Adrenal gland (tissue), 12 donors: ENCODE measurements around the gene BLM. TPM values are rescaled to one million over a fixed set of nuclear protein-coding genes. Genes with fewer than 3 reads are reported as not detected.

ENCODE experiments used
- DNase-seq, 7 donors: peaks; one replicate each; pipeline ENCODE4 v3.0.0-alpha.2; 2019 to 2020
- H3K27ac ChIP-seq, 5 donors: fragments of 200-600 bp; sonication (generic) in 4 of 5; 1 replicate in 3 of 5; 2 replicates in 2 of 5; pipeline versions ENCODE4 v1.5.1 to v1.8.0; 2016 to 2020; ENCODE audit warnings: mild to moderate bottlenecking in 1 of 5
- H3K27me3 ChIP-seq: fragments of 200-600 bp; 2 replicates; pipeline ENCODE4 v1.8.0; 2021
- H3K36me3 ChIP-seq, 2 donors: fragments of 200-600 bp; replicated peaks in 1 of 2; 1 replicate in 1 of 2; 2 replicates in 1 of 2; pipeline versions ENCODE4 v1.5.1 to v1.8.0; 2018 to 2022
- H3K4me1 ChIP-seq, 2 donors: fragments of 200-600 bp; replicated peaks in 1 of 2; 1 replicate in 1 of 2; 2 replicates in 1 of 2; pipeline versions ENCODE4 v1.5.1 to v1.8.0; 2018 to 2021
- H3K4me3 ChIP-seq, 4 donors: fragments of 200-600 bp; sonication (generic) in 3 of 4; one replicate each; pipeline ENCODE4 v1.5.1; 2016 to 2018
- H3K9me3 ChIP-seq, 3 donors: fragments of 200-600 bp; sonication (generic) in 1 of 3; replicated peaks in 1 of 3; 1 replicate in 2 of 3; 2 replicates in 1 of 3; pipeline versions ENCODE4 v1.5.1 to v1.8.0; 2016 to 2021
- CTCF ChIP-seq, 6 experiments: fragments of 450-650 bp in 4 of 6; fragments of 200-600 bp in 2 of 6; sonication (generic) in 1 of 6; IDR thresholded peaks; 1 replicate in 5 of 6; 2 replicates in 1 of 6; pipeline versions ENCODE4 v1.5.1 to v1.8.0; 2016 to 2021; ENCODE audit warnings: antibody characterized with exemption in 6 of 6, mild to moderate bottlenecking in 2 of 6, moderate library complexity in 1 of 6
- POLR2A ChIP-seq, 2 donors: fragments of 450-650 bp; IDR thresholded peaks; one replicate each; pipeline ENCODE4 v1.6.1; 2017; ENCODE audit warnings: antibody characterized with exemption in 2 of 2, mild to moderate bottlenecking in 2 of 2, moderate library complexity in 1 of 2
- whole genome bisulfite sequencing, 4 donors: extraction: QIAGEN DNeasy Blood & Tissue Kit in 2 of 4; methylation state at CpG; one replicate each; pipeline versions ENCODE4 v1.1.5 to v1.1.7; 2013 to 2017; 5-methylcytosine and 5-hydroxymethylcytosine counted together
- intact Hi-C, 2 donors: fragments of 100-400 bp; cut with DNase I; formaldehyde crosslinking; loops; one replicate each; pipeline versions ENCODE4 v1.14.1 to v1.15.0; 2022 to 2023
- polyA plus RNA-seq, 3 donors: library from polyadenylated mRNA; stranded (reverse); fragments of 200-250 nt in 2 of 3; fragments of 350-450 nt in 1 of 3; fragmentation: Illumina TruSeq in 1 of 3; extraction: RNeasy Lipid Tissue Mini Kit (QIAGEN cat#74804) in 1 of 3; gene quantifications; one replicate each; pipeline ENCODE4 v1.2.3, GENCODE V29; 2013 to 2014
- total RNA-seq, 9 donors: library from RNA; depleted of rRNA in 4 of 9; stranded (reverse); fragments of >200 nt in 4 of 9; fragments of 120-200 nt in 1 of 9; fragmentation: NEBNext Ultra II Directional in 1 of 9; extraction: Animal tissue kit (Norgen Biotek cat#: 25700) in 1 of 9; gene quantifications; one replicate each; pipeline versions ENCODE4 v1.1.0 to v1.2.4, GENCODE V29; 2013 to 2023
- donor health status: healthy with polysubstance abuse.
- donor health status: Bipolar disorder and iron deficiency.
- donor health status: DM: yes; HTN: yes; CAD: no.
- donor health status: DM: no; HTN: no; CAD: no.
- donor health status: DM: no; HTN: no; CAD: no.
- donor health status: DM: yes; HTN: yes; CAD: no.

The BLM gene
- total and polyA plus RNA-seq, 12 donors, result 0.24 to 6.8 (median 1.3) TPM

GRCh38 chr15:90790561-90790960 is 73.4 kb downstream of the BLM start:
- Histone ChIP-seq H3K27ac (no peak overlapping the region), H3K36me3 (no peaks in the 10 kb centered on the region), H3K27me3 (no peaks in the 10 kb centered on the region), H3K9me3 (no peaks in the 10 kb centered on the region), H3K4me3 (no peak overlapping the region), H3K4me1 (no peaks in the 10 kb centered on the region)
- intact Hi-C loops, result no loop called here
- TF ChIP-seq CTCF (IDR thresholded peaks at IDR 0.05) (no peak), POLR2A (IDR thresholded peaks at IDR 0.05) (no peak)
- DNase-seq, result no peak
- 72 to 90% (median 88%) methylated on average over 4 of the region's 4 CpGs for WGBS, 4 donors

- H3K4me1 ChIP-seq, result no peaks in the 10 kb centered on the region
- intact Hi-C loops, result no loop called here
- no peak for DNase-seq
- no peaks in the 10 kb centered on the region for H3K9me3 ChIP-seq
- TF ChIP-seq CTCF (IDR thresholded peaks at IDR 0.05) (no peak), POLR2A (IDR thresholded peaks at IDR 0.05) (no peak)
- 75 to 97% (median 93%) methylated on average over 2 of the region's 2 CpGs for WGBS, 4 donors
- no peak overlapping the region for H3K27ac ChIP-seq
- no peak overlapping the region for H3K4me3 ChIP-seq
- H3K27me3 ChIP-seq, result no peaks in the 10 kb centered on the region
- H3K36me3 ChIP-seq, result no peaks in the 10 kb centered on the region
Observed at GRCh38 chr15:90794538-90794937, 77.4 kb downstream of the BLM start.

- Histone ChIP-seq H3K27ac (no peak overlapping the region), H3K27me3 (no peaks in the 10 kb centered on the region), H3K36me3 (no peaks in the 10 kb centered on the region), H3K4me1 (no peaks in the 10 kb centered on the region), H3K9me3 (no peaks in the 10 kb centered on the region), H3K4me3 (no peak overlapping the region)
- 93 to 100% (median 96%) methylated on average over 1 of the region's 1 CpG for WGBS, 4 donors
- TF ChIP-seq POLR2A (IDR thresholded peaks at IDR 0.05), result no peak
- no peak for TF ChIP-seq CTCF (IDR thresholded peaks at IDR 0.05)
- intact Hi-C loops, result no loop called here
- no peak for DNase-seq
Observed at GRCh38 chr15:90799639-90800170, 82.6 kb downstream of the BLM start.

GRCh38 chr15:90801803-90802202 is 84.7 kb downstream of the BLM start:
- Histone ChIP-seq H3K27me3 (no peaks in the 10 kb centered on the region), H3K9me3 (no peaks in the 10 kb centered on the region), H3K4me1 (no peaks in the 10 kb centered on the region), H3K36me3 (no peaks in the 10 kb centered on the region), H3K4me3 (no peak overlapping the region), H3K27ac (no peak overlapping the region)
- TF ChIP-seq POLR2A (IDR thresholded peaks at IDR 0.05) (no peak), CTCF (IDR thresholded peaks at IDR 0.05) (no peak)
- no peak for DNase-seq
- 84 to 95% (median 93%) methylated on average over 8 of the region's 8 CpGs for WGBS, 4 donors
- intact Hi-C loops, result no loop called here
